ENCODE measurements around the gene PCBP1. TPM values are rescaled to one million over a fixed set of nuclear protein-coding genes. Genes with fewer than 3 reads are reported as not detected.

Gene PCBP1
- total RNA-seq, 3 donors from 2014 or later = 121 to 210 (median 145) TPM

DNA sequence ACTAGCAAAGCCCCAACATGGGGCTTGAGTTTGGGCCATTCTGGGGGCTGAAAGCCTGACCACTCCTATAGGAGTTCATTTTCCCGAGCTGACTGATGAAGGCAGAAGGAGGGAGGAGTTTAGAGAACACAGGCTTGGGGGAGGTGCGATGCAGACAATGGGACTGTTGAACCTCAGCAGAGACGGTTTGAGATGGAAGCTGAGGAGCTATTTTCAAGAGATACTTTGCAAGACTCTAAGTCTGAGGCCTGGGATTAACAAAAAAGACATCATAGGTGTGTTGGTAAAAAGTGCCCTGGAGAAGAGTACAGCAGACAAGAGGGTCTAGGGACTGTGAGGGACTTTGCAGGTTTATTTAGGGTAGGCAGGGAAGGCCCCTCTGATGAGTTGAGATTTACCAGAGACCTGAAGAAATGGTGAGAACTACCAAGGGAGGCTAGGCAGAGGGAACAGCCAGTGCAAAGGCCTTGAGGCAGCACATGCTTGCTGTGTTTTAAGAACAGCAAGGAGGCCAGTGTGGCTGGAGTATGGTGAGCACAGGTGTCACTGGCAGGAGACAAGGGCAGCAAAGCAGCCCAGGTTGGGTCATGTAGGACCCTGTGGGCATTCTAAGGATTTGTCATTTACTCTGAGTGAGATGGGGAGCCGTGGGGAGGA, 31.6 kb downstream of the PCBP1 start:
- Histone ChIP-seq H3K9me3 (no peaks in the 10 kb centered on the region), H3K27ac (no peak overlapping the region), H3K4me3 (no peak overlapping the region), H3K4me1 (no peaks in the 10 kb centered on the region), H3K27me3 (no peaks in the 10 kb centered on the region), H3K36me3 (no peaks in the 10 kb centered on the region)
- no peak for TF ChIP-seq POLR2AphosphoS5 (IDR thresholded peaks at IDR 0.05)
- TF ChIP-seq, protein P1, sequence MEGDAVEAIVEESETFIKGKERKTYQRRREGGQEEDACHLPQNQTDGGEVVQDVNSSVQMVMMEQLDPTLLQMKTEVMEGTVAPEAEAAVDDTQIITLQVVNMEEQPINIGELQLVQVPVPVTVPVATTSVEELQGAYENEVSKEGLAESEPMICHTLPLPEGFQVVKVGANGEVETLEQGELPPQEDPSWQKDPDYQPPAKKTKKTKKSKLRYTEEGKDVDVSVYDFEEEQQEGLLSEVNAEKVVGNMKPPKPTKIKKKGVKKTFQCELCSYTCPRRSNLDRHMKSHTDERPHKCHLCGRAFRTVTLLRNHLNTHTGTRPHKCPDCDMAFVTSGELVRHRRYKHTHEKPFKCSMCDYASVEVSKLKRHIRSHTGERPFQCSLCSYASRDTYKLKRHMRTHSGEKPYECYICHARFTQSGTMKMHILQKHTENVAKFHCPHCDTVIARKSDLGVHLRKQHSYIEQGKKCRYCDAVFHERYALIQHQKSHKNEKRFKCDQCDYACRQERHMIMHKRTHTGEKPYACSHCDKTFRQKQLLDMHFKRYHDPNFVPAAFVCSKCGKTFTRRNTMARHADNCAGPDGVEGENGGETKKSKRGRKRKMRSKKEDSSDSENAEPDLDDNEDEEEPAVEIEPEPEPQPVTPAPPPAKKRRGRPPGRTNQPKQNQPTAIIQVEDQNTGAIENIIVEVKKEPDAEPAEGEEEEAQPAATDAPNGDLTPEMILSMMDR (IDR thresholded peaks at IDR 0.05) = no peak
- TF ChIP-seq POLR2A (IDR thresholded peaks at IDR 0.05) = no peak
- intact Hi-C loops (cut with DNase I; ENCODE audit: low total_unique reads) = no loop called here
- DNase-seq (ENCODE audit: low spot score in 2 of 2) = no peak

GRCh38 chr2:70121627-70122372, 34.5 kb downstream of the PCBP1 start:
- H3K27me3 ChIP-seq = no peaks in the 10 kb centered on the region
- no peak for DNase-seq (ENCODE audit: low spot score in 2 of 2)
- H3K27ac ChIP-seq = peak overlapping the region; percentile 29 to 95
- TF ChIP-seq POLR2A (IDR thresholded peaks at IDR 0.05) (no peak), POLR2AphosphoS5 (IDR thresholded peaks at IDR 0.05) (no peak)
- TF ChIP-seq, protein P1 (IDR thresholded peaks at IDR 0.05) = no peak
- intact Hi-C loops (cut with DNase I; ENCODE audit: low total_unique reads) = no loop called here
- no peaks in the 10 kb centered on the region for H3K36me3 ChIP-seq
- H3K4me3 ChIP-seq = no peak overlapping the region
- no peaks in the 10 kb centered on the region for H3K9me3 ChIP-seq
- H3K4me1 ChIP-seq = no peaks in the 10 kb centered on the region

DNA sequence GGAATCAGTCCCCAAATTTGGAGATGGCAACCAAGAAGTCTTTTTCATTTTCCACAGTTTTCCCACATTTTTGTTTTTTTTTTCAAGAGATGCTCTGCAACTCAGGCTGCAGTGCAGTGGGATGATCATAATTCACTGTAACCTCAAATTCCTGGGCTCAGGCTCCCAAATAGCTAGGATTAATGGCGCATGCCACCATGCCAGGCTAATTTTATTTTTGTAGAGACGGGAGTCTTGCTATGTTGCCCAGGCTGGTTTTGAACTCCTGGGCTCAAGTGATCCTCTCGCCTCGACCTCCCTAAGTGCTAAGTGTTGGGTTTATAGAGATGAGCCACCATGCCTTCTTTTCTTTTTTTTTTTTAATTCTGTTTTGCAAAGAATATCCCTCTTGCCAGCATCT, 35.2 kb downstream of the PCBP1 start:
- peak overlapping the region in 1 of 2 donors; percentile 95 for H3K27ac ChIP-seq
- TF ChIP-seq, protein P1 (IDR thresholded peaks at IDR 0.05) = no peak
- TF ChIP-seq POLR2A (IDR thresholded peaks at IDR 0.05) = no peak
- TF ChIP-seq POLR2AphosphoS5 (IDR thresholded peaks at IDR 0.05) = no peak
- no peaks in the 10 kb centered on the region for H3K36me3 ChIP-seq
- intact Hi-C loops (cut with DNase I; ENCODE audit: low total_unique reads) = no loop called here
- no peaks in the 10 kb centered on the region for H3K9me3 ChIP-seq
- H3K4me1 ChIP-seq = no peaks in the 10 kb centered on the region
- DNase-seq (ENCODE audit: low spot score in 2 of 2) = no peak
- H3K4me3 ChIP-seq = no peak overlapping the region
- no peaks in the 10 kb centered on the region for H3K27me3 ChIP-seq

DNA sequence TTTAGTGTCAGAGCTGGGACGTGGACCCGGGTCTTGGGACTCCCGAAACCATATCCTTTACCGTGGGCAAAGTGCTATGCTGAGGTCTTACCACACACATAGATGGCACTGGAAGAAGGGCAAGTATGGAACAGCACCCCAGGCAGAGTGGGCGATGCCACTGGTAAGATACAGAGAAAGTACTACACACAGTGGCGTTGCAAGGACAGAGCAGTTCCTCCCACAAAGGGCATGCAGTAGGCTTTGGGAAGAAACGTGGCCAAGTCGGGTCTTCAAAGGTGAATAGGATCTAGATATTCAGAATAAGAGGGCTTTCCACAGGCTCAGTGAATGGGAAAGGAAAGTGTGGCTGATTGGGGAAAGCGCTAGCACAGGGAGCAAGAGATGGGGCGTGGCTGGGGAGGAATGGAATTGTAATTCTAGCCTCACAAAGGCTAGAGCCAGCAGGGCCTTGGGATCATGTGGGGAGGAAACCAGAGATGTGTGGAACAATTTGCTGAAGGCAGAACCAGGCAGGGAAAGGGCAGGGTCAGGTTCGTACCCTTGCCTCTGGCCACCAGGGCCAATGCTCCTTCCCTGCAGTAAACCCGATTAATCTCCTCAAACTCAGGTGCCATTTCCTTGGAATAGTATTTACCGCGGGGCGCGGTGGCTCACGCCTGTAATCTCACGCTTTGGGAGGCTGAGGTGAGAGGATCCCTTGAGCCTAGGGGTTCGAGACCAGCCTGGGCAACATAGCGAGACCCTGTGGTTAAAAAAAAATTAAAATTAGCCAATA, 36.0 kb downstream of the PCBP1 start:
- TF ChIP-seq POLR2AphosphoS5 (IDR thresholded peaks at IDR 0.05) (no peak), POLR2A (IDR thresholded peaks at IDR 0.05) (no peak)
- TF ChIP-seq, protein P1 (IDR thresholded peaks at IDR 0.05) = peak in 1 of 3 donors; percentile 12
- no peaks in the 10 kb centered on the region for H3K4me1 ChIP-seq
- no peaks in the 10 kb centered on the region for H3K9me3 ChIP-seq
- H3K4me3 ChIP-seq = peak overlapping the region; percentile 53 to 82 (median 65)
- H3K36me3 ChIP-seq = no peaks in the 10 kb centered on the region
- peak overlapping the region; percentile 95 to 99 for H3K27ac ChIP-seq
- no peak for DNase-seq (ENCODE audit: low spot score in 2 of 2)
- intact Hi-C loops (cut with DNase I; ENCODE audit: low total_unique reads) = loop anchor here (1.0 kb wide), 1 partner anchor 33 kb away; no protein-coding TSS in a partner anchor
- H3K27me3 ChIP-seq = no peaks in the 10 kb centered on the region

Measured in breast epithelium (tissue), 4 donors.